Adrenal gland (tissue), 5 donors: ENCODE results near the gene FCHO2.

Experiments used
- POLR2A ChIP-seq, 2 donors: fragments of 450-650 bp; IDR thresholded peaks; one replicate each; pipeline ENCODE4 v1.6.1; 2017; ENCODE audit warnings: antibody characterized with exemption in 2 of 2, mild to moderate bottlenecking in 2 of 2, moderate library complexity in 1 of 2
- TF ChIP-seq, protein P1 (sequence below), 6 experiments: fragments of 450-650 bp in 4 of 6; fragments of 200-600 bp in 2 of 6; sonication (generic) in 1 of 6; IDR thresholded peaks; 1 replicate in 5 of 6; 2 replicates in 1 of 6; pipeline versions ENCODE4 v1.5.1 to v1.8.0; 2016 to 2021; ENCODE audit warnings: antibody characterized with exemption in 6 of 6, mild to moderate bottlenecking in 2 of 6, moderate library complexity in 1 of 6
- donor health status: DM: no; HTN: no; CAD: no.

DNA sequence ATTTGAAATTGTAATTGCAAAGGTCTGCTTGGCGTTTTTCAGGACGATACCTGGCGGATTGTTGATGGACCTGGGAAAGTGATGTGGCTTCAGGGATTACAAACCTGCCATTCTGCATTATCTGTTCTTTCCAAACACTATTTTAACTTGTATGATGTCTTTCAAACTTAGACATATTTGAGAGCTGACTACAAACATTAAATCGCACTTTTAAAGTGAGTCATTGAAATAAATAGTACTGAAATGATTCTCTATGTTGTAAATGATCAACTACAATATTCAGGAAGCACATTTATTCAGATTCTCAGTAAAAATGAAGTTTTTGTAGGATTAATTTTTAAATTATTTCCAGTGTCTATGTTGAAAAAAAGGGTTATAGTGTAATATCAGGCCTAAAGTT lies 132.2 kb downstream of the FCHO2 start:
- TF ChIP-seq POLR2A (IDR thresholded peaks at IDR 0.05): no peak
- TF ChIP-seq, protein P1, sequence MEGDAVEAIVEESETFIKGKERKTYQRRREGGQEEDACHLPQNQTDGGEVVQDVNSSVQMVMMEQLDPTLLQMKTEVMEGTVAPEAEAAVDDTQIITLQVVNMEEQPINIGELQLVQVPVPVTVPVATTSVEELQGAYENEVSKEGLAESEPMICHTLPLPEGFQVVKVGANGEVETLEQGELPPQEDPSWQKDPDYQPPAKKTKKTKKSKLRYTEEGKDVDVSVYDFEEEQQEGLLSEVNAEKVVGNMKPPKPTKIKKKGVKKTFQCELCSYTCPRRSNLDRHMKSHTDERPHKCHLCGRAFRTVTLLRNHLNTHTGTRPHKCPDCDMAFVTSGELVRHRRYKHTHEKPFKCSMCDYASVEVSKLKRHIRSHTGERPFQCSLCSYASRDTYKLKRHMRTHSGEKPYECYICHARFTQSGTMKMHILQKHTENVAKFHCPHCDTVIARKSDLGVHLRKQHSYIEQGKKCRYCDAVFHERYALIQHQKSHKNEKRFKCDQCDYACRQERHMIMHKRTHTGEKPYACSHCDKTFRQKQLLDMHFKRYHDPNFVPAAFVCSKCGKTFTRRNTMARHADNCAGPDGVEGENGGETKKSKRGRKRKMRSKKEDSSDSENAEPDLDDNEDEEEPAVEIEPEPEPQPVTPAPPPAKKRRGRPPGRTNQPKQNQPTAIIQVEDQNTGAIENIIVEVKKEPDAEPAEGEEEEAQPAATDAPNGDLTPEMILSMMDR (IDR thresholded peaks at IDR 0.05): no peak
